Stimulated activated CD4-positive, alpha-beta T cell treated with anti-CD3 and anti-CD28 coated beads, Interleukin-4, amount 100 ng/mL, for 4 hours (primary cell): ENCODE measurements around the gene AMY2B.
"Not testable (repeated sequence)": the region's sequence is repeated elsewhere in the genome, so short reads cannot be mapped to it uniquely, and the experiment has no call there.

Experiments
- DNase-seq, 2 experiments: peaks; one replicate each; pipeline ENCODE4 v3.0.0-alpha.2; 2020

Gene AMY2B

DNA sequence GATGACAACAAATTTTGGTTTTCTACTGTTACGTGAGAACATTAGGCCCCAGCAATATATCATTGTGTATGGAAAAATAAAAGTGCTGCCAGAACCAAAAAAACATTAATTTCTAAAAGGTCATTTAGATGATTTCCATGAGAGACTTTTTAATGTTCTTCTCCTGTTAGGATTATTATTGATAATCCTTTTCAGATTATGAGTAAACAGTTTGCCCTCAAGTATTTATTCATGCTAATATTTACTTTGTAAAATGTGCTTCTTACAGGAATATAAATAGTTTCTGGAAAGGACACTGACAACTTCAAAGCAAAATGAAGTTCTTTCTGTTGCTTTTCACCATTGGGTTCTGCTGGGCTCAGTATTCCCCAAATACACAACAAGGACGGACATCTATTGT lies at the start of gene AMY2B:
Gene AMY2B, plus strand, starts transcription at position 301 of the 400 bp plus-strand sequence. Its CDS starts 14 bp downstream, at position 315.
- DNase-seq = not testable (repeated sequence)

DNA sequence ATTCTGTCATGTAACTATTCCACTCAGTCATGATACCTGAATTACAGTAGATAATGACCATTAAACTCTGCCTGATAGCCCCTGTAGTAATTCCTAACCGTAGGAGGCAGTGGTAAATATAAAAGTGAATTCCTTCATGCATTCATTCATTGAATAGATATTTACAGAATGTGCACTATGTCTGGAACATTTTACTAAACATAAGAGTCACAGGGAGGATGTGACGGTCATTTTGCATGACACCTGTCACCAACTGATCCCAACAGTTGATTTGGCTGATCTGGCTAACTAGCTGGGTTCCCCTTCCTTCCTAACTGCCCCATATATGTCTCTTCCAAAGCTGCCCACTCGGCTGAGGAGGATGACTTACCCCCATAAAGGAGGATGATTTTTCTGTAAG lies 48.0 kb upstream of the AMY2B start:
- no peak for DNase-seq

DNA sequence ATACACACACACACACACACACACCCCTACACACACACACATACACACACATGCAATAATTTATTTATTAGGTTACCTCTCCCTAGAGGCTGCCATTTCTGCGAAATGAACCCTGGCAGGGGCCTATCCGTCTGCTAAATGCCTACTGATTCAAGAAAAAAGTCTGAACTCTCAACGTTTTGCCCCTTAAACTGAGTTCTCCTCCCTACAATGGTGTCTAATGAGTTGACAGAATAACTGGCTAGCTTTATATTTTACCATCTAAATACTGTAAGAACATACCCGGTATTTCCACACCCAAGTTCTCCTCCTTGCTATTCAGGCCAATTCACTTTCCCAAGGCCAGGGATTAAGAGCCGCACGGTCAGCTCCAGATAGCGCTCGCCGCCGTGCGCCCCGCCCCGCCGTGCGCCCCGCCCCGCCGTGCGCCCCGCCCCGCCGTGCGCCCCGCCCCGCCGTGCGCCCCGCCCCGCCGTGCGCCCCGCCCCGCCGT lies 46.2 kb upstream of the AMY2B start:
- no peak for DNase-seq

DNA sequence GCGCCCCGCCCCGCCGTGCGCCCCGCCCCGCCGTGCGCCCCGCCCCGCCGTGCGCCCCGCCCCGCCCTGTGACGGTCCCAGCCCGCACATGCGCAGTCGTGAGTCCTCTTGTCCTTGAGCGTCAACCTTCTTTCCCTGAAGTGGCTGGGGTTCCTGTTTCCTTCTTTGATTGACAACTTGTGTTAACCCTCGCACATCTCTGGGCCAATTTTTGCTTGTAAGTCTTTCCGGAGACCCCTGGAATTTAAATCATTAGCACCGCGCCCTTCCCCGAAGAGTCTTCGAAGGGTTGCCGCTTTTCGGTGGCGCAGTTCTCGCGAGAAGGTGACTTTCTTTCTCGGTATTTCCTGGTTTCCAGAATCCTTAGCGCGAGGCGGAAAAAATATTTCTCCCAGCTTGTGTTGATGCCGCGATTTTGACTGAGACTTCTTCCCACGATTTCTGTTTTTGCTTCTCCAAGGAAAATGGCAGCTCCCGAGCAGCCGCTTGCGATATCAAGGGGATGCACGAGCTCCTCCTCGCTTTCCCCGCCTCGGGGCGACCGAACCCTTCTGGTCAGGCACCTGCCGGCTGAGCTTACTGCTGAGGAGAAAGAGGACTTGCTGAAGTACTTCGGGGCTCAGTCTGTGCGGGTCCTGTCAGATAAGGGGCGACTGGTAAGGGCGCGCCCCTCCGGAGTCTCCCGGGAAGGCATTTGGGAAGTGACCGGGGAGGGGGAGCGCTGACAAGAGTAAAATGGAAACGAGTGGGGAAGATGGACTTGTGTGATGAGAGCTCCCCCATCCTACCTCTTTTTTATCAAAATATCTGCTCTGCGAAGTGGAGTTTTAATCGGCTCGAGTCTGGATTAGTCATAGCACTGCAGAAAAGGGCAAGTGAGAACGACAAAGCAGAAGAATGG lies 45.5 kb upstream of the AMY2B start, which contains the start of gene RNPC3:
Gene RNPC3, plus strand, starts transcription at position 93 of the 901 bp plus-strand sequence. Its CDS starts 372 bp downstream, at position 465.
- DNase-seq = peak; percentile 80 to 87

DNA sequence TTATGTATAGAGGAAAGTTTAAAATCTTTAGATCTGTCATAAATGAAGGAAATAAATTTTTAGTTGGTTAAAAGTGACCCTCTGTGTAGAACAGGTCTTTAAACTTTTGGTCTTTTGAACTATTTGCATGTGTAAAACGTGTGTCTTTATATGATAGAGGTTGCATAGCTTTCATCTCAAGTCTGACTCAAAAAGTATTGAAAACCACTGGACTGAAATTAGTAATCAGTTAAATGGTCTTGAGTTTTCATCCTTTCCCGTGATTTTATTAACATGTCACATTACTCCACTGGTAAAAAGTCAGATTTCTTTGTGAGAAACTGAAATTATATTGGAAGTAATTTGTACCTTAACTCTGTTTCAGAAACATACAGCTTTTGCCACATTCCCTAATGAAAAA lies 44.1 kb upstream of the AMY2B start:
- DNase-seq = no peak

DNA sequence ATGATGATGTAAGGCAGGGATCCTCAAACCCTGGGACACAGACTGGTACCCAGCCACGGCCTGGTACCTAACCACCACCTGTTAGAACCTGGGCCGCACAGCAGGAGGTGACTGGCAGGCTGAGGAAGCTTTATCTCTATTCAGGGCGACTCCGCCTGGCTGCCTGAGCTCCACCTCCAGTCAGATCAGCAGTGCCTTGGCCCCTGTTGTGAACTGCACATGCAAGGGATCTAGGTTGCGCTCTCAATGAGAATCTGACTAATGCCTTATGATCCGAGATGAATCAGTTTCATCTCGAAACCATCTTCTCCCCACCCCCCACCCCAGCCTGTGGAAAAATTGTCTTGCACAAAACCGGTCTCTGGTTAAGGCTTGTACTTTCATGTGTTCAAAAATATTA lies 41.6 kb upstream of the AMY2B start:
- peak; percentile 41 to 49 for DNase-seq

DNA sequence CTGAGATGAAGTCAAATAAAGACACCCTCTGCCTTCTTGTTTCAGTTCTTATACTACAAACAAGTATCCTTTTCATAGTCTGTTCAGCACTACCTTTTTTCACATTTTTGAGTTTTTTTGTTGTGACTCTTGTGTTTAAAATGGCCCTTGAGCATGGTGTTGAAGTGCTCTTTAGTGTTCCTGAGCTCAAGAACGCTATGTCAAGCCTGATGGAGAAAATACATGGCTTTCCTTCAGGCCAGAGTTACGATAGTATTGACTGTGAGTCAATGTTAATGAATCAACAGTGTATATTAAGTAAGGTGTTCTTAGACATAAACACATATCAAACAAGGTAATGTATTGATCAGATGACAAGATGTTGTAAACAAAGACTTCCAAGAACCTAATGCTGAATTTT lies 33.2 kb upstream of the AMY2B start:
- DNase-seq = no peak

DNA sequence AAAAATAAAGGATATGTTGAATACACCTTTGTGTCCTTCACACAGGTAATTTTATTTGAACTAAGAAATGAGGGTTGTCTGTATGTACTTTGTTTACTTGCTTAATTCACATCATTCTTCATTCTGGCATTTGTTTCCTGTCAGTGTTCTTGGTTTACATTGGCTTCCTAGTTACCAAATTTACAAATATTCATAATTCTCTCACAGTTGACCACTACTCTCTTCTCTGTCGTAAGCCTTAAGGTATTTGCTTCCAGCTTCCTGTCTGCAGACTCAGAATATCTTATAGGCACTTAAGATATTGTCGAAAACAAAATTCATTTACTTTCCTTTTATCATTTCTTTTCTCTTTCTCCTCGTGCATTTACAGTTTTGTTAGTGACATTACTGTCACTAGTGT lies 30.0 kb upstream of the AMY2B start:
- DNase-seq = no peak

DNA sequence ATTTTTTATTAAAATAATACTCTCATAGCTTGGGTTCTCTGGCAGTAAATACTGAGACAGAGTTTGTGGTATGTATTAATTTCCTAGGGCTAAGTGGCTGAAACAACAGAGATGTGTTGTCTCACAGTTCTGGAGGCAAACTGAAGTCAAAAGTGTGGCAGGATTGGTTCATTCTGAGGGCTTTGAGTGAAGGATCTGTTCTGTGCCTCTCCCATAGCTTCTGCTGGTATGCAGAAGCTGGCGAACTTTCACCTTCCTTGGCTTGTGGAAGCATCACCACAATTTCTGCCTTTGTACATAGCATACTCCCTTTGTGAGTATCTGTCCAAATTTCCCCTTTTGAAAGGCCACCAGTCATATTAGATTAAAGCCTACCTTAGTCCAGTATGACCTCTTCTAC lies 24.9 kb upstream of the AMY2B start:
- no peak for DNase-seq

GRCh38 chr1:103547840-103548239 lies 23.5 kb upstream of the AMY2B start:
- no peak for DNase-seq

DNA sequence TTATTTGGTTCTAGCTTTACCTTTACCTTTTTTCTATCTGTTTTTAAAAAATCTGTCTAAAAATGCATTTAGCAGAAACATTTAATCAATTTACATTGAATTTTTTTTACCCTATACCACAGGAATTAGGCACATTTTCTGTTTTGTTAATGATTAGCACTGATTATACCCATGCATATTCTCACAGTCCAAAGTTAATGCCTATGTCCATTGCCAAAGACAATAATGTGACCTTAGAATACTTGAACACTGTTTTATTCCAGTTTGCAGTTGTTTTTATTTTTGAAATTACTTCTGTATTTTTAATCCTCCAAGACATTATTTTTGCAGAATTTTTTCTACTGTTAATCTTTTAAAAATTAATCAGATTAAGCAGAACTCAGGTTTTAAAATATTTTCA lies 11.0 kb upstream of the AMY2B start:
- no peak for DNase-seq

DNA sequence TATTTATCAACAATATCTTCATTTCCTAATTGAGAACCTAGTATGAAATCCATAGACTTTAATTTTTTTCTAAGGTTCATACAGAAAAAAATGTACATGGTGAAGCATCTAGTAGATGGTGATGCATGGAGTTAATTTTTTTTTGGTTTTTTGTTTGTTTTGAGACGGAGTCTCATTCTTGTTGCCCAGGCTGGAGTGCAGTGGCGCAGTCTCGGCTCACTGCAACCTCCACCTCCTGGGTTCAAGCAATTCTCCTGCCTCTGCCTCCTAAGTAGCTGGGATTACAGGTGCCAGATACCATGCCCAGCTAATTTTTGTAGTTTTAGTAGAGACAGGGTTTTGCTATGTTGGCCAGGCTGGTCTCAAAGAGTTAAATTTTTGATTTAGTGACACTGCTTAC lies 10.3 kb upstream of the AMY2B start:
- not testable (repeated sequence) for DNase-seq

GRCh38 chr1:103561643-103562395 lies 9.6 kb upstream of the AMY2B start:
- DNase-seq = no peak

GRCh38 chr1:103563056-103563455 lies 8.3 kb upstream of the AMY2B start:
- no peak for DNase-seq

GRCh38 chr1:103569493-103569892 lies 1.9 kb upstream of the AMY2B start:
- DNase-seq = no peak

DNA sequence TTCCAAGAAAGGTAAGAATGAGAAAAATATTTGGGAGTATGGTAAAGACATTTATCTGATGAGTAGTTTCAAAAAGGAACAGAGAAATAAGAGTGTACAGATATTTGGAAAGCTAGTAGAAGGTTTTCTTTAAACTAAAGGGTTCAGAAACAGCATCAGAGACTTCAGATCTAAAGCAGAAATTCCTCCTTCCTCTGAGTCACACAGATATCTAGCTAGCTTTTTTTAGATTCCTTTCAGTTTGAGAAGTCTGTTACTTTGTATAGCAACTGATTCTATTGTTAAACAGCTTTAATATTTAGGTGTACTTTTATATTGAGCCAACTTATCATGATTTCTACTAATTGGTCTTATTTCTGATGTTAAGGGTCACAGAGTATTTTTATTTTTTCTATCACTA lies 4.7 kb downstream of the AMY2B start:
- no peak for DNase-seq

DNA sequence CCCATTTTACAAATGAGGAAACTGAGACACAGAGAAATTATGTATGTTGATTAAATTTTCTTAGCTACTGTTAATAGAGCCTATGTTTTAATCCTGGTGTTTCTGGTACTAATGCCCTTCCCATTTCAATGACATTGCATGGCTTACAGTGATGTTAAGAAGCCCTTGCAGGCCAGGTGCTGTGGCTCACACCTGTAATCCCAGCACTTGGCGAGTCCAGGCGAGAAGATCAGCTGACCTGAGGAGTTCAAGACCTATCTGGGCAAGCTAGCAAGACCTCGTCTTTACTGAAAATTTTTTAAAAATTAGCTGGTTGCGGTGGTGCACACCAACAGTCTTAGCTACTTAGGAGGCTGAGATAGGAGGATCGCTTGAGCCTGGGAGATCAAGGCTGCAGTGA lies 5.4 kb downstream of the AMY2B start:
- DNase-seq = not testable (repeated sequence)

- no peak for DNase-seq
Measured at GRCh38 chr1:103582464-103582863, 11.1 kb downstream of the AMY2B start.

- DNase-seq = no peak
Measured at GRCh38 chr1:103583887-103584286, 12.5 kb downstream of the AMY2B start.

GRCh38 chr1:103584537-103584936 lies 13.1 kb downstream of the AMY2B start:
- no peak for DNase-seq

DNA sequence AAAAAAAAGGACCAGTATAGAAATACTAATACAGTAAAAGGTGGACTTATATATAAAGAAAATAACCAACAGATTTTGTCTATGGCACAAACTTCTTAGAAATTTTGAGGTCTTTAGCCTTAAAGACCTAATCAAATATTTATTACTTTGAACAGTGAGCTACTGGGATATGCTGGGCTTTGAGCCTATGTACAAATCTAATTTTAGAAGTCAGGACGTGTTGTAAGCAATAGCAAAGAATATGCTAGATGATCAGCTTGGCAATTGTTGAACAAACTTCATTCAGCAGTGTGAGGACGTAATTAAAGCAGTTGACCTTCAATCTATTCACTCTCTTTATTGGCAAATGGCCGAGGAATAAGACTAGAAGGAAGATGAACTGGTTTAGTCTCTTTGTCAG lies 31.4 kb downstream of the AMY2B start:
- not testable (repeated sequence) for DNase-seq

GRCh38 chr1:103616362-103616761 lies 45.0 kb downstream of the AMY2B start:
- DNase-seq = no peak

- DNase-seq = not testable (repeated sequence)
Measured at GRCh38 chr1:103616994-103617477, 45.6 kb downstream of the AMY2B start, which contains the start of gene AMY2A. TSS of gene AMY2A (plus strand) at chr1:103617427. CDS start at chr1:103617441, 14 bp downstream.
